ENCODE results near the gene PBX1.
"Not testable (repeated sequence)": the region's sequence is repeated elsewhere in the genome, so short reads cannot be mapped to it uniquely, and the experiment has no call there.

DNA sequence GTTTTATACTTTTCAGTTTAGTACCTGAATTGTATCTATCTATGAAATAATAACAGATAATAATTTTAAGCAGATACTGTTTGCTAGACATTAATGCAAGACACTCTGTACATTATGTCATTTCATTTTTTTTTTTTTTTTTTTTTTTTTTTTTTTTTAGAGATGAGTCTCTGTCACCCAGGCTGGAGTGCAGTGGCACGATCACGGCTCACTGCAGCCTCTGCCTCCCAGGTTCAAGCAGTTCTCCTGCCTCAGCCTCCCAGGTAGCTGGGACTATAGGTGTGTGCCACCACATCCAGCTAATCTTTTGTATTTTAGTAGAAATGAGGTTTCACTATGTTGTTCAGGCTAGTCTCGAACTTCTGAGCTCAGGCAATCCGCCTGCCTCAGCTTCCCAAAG is 44.8 kb downstream of the PBX1 start:
- TF ChIP-seq, protein P1, sequence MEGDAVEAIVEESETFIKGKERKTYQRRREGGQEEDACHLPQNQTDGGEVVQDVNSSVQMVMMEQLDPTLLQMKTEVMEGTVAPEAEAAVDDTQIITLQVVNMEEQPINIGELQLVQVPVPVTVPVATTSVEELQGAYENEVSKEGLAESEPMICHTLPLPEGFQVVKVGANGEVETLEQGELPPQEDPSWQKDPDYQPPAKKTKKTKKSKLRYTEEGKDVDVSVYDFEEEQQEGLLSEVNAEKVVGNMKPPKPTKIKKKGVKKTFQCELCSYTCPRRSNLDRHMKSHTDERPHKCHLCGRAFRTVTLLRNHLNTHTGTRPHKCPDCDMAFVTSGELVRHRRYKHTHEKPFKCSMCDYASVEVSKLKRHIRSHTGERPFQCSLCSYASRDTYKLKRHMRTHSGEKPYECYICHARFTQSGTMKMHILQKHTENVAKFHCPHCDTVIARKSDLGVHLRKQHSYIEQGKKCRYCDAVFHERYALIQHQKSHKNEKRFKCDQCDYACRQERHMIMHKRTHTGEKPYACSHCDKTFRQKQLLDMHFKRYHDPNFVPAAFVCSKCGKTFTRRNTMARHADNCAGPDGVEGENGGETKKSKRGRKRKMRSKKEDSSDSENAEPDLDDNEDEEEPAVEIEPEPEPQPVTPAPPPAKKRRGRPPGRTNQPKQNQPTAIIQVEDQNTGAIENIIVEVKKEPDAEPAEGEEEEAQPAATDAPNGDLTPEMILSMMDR (IDR thresholded peaks at IDR 0.05; ENCODE audit: low read depth, low read length, poor library complexity, severe bottlenecking): not testable (repeated sequence)
- not testable (repeated sequence) for TF ChIP-seq EZH2phosphoT487 (IDR thresholded peaks at IDR 0.05; ENCODE audit: borderline replicate concordance, low read length)

All from DOHH2 (cell line).